ENCODE measurements around the gene PCNX2. TPM values are rescaled to one million over a fixed set of nuclear protein-coding genes. Genes with fewer than 3 reads are reported as not detected.

The PCNX2 gene
- total and polyA plus RNA-seq, 2 of the 8 experiments (the other 6 are each of a cell fraction or from before 2014, with no cell fraction given) = 46.1 to 57.6 TPM

DNA sequence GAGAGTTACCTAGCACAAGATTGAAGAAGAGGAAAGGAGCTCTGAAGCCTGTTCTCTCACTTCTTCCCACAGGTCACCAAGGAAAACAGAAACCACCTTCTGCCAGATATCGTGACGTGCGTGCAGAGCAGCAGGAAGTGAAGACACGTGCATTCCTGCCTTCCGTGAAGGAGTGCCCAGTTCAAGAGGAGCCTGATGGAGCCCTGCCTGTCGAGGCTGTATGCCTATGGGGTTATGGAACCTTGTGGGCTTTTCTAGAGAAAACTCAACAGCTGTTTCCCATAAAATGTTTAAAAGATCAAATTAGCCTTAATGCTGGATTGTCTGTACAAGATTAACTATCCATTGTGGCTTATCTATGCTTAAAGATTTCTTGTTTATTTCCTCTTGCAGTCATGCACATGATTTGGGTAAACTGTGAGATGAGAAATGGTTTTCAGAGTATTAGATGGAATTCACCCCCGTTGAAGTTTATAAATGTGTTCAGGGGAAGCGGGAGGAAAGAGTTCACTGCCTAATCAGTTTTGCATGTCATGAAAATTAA lies 317.4 kb downstream of the PCNX2 start (continued):
- TF ChIP-seq, protein P1, sequence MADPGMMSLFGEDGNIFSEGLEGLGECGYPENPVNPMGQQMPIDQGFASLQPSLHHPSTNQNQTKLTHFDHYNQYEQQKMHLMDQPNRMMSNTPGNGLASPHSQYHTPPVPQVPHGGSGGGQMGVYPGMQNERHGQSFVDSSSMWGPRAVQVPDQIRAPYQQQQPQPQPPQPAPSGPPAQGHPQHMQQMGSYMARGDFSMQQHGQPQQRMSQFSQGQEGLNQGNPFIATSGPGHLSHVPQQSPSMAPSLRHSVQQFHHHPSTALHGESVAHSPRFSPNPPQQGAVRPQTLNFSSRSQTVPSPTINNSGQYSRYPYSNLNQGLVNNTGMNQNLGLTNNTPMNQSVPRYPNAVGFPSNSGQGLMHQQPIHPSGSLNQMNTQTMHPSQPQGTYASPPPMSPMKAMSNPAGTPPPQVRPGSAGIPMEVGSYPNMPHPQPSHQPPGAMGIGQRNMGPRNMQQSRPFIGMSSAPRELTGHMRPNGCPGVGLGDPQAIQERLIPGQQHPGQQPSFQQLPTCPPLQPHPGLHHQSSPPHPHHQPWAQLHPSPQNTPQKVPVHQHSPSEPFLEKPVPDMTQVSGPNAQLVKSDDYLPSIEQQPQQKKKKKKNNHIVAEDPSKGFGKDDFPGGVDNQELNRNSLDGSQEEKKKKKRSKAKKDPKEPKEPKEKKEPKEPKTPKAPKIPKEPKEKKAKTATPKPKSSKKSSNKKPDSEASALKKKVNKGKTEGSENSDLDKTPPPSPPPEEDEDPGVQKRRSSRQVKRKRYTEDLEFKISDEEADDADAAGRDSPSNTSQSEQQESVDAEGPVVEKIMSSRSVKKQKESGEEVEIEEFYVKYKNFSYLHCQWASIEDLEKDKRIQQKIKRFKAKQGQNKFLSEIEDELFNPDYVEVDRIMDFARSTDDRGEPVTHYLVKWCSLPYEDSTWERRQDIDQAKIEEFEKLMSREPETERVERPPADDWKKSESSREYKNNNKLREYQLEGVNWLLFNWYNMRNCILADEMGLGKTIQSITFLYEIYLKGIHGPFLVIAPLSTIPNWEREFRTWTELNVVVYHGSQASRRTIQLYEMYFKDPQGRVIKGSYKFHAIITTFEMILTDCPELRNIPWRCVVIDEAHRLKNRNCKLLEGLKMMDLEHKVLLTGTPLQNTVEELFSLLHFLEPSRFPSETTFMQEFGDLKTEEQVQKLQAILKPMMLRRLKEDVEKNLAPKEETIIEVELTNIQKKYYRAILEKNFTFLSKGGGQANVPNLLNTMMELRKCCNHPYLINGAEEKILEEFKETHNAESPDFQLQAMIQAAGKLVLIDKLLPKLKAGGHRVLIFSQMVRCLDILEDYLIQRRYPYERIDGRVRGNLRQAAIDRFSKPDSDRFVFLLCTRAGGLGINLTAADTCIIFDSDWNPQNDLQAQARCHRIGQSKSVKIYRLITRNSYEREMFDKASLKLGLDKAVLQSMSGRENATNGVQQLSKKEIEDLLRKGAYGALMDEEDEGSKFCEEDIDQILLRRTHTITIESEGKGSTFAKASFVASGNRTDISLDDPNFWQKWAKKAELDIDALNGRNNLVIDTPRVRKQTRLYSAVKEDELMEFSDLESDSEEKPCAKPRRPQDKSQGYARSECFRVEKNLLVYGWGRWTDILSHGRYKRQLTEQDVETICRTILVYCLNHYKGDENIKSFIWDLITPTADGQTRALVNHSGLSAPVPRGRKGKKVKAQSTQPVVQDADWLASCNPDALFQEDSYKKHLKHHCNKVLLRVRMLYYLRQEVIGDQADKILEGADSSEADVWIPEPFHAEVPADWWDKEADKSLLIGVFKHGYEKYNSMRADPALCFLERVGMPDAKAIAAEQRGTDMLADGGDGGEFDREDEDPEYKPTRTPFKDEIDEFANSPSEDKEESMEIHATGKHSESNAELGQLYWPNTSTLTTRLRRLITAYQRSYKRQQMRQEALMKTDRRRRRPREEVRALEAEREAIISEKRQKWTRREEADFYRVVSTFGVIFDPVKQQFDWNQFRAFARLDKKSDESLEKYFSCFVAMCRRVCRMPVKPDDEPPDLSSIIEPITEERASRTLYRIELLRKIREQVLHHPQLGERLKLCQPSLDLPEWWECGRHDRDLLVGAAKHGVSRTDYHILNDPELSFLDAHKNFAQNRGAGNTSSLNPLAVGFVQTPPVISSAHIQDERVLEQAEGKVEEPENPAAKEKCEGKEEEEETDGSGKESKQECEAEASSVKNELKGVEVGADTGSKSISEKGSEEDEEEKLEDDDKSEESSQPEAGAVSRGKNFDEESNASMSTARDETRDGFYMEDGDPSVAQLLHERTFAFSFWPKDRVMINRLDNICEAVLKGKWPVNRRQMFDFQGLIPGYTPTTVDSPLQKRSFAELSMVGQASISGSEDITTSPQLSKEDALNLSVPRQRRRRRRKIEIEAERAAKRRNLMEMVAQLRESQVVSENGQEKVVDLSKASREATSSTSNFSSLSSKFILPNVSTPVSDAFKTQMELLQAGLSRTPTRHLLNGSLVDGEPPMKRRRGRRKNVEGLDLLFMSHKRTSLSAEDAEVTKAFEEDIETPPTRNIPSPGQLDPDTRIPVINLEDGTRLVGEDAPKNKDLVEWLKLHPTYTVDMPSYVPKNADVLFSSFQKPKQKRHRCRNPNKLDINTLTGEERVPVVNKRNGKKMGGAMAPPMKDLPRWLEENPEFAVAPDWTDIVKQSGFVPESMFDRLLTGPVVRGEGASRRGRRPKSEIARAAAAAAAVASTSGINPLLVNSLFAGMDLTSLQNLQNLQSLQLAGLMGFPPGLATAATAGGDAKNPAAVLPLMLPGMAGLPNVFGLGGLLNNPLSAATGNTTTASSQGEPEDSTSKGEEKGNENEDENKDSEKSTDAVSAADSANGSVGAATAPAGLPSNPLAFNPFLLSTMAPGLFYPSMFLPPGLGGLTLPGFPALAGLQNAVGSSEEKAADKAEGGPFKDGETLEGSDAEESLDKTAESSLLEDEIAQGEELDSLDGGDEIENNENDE (IDR thresholded peaks at IDR 0.05; ENCODE audit: insufficient replicate concordance, low read length) = no peak
- TF ChIP-seq, protein P2, sequence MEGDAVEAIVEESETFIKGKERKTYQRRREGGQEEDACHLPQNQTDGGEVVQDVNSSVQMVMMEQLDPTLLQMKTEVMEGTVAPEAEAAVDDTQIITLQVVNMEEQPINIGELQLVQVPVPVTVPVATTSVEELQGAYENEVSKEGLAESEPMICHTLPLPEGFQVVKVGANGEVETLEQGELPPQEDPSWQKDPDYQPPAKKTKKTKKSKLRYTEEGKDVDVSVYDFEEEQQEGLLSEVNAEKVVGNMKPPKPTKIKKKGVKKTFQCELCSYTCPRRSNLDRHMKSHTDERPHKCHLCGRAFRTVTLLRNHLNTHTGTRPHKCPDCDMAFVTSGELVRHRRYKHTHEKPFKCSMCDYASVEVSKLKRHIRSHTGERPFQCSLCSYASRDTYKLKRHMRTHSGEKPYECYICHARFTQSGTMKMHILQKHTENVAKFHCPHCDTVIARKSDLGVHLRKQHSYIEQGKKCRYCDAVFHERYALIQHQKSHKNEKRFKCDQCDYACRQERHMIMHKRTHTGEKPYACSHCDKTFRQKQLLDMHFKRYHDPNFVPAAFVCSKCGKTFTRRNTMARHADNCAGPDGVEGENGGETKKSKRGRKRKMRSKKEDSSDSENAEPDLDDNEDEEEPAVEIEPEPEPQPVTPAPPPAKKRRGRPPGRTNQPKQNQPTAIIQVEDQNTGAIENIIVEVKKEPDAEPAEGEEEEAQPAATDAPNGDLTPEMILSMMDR (IDR thresholded peaks at IDR 0.05; ENCODE audit: control extremely low read depth in 1 of 3, insufficient read depth in 1 of 3, low read depth in 1 of 3, low read length in 3 of 3) = no peak
- TF ChIP-seq CREB1 (IDR thresholded peaks at IDR 0.05) (no peak), FOSL1 (IDR thresholded peaks at IDR 0.05; ENCODE audit: insufficient read depth, low read depth, low read length) (no peak), KDM4A (IDR thresholded peaks at IDR 0.05; ENCODE audit: low read depth, low read length, severe bottlenecking) (no peak), CEBPB (IDR thresholded peaks at IDR 0.05; ENCODE audit: low read depth, low read length) (no peak), CTBP2 (IDR thresholded peaks at IDR 0.05; ENCODE audit: borderline replicate concordance, insufficient read depth, insufficient read length, low read length) (no peak), RXRA (IDR thresholded peaks at IDR 0.05; ENCODE audit: insufficient read depth, low read depth, low read length) (no peak)
